B cell (primary cell): ENCODE data around the gene PRELID3B.

ENCODE experiments used
- CTCF ChIP-seq: fragments of 200-600 bp; IDR thresholded peaks from one replicate; pipeline ENCODE4 v1.8.0; 2022; ENCODE audit warnings: antibody characterized with exemption, mild to moderate bottlenecking
- EZH2 ChIP-seq: IDR thresholded peaks from 2 replicates; pipeline ENCODE4 v1.6.1; 2012; ENCODE audit warnings: borderline replicate concordance, low read depth, mild to moderate bottlenecking, moderate library complexity, low read length; ENCODE audit not compliant: insufficient read depth, poor library complexity, severe bottlenecking

DNA sequence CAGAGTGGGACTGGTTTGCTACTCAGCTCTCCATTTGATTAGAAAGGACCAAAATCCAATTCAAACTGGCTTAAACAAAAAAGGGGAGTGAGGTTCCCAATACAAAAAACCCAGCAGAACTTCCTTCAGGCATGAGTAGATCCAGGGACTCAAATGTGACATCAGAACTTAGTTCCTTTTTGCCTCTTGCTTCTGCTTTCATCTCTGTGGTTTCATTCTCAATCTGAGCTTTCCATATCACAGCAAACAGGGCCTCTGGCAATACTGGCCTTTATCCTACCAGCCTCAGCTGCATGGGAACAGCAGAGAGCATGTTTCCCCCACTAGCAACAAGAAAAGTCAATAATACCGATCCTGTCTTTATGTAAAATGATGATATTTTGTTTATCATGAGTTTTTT, 28.6 kb upstream of the PRELID3B start:
- TF ChIP-seq CTCF = no peak
- no peak for TF ChIP-seq EZH2
